K562 (cell line): ENCODE results near the gene SLC29A4. TPM values are rescaled to one million over a fixed set of nuclear protein-coding genes. Genes with fewer than 3 reads are reported as not detected.

ENCODE experiments used
- ATAC-seq: fragments of 200-7000 bp; cut with Tn5 transposase; 3 replicates; pipeline ENCODE4 v1.9.1; 2020; ENCODE audit warnings: moderate library complexity
- BruUV-seq: library from RNA; stranded (reverse); fragments of 400-500 nt; replicated peaks from 2 replicates; lab custom pipeline; 2021; lab: Mats Ljungman, UMichigan
- CTCF ChIA-PET: fragments of 300-600 bp; formaldehyde crosslinking; extraction: SDS; loops from one replicate; lab custom pipeline; 2021; ENCODE audit warnings: low intra/inter-chr PET ratio; lab: Yijun Ruan, JAX
- POLR2A ChIA-PET: fragments of 300-600, 350-650 bp; sonication (Branson Sonifier 250); formaldehyde crosslinking; extraction: SDS; loops from one replicate; lab custom pipeline; 2021; ENCODE audit warnings: antibody characterized with exemption, inconsistent platforms; lab: Yijun Ruan, JAX
- DNase-seq, 4 experiments: peaks; one replicate each; pipeline versions ENCODE4 v3.0.0 to v3.0.0-alpha.2; 2011 to 2018; ENCODE audit warnings: low spot score in 3 of 4, mixed read lengths in 3 of 4; ENCODE audit errors: extremely low read depth in 1 of 4
- FAIRE-seq: peaks from 2 replicates; lab custom pipeline; 2011; peaks lifted over from hg19 to GRCh38; lab: Jason Lieb, UNC
- H2AFZ ChIP-seq: 2 replicates; pipeline ENCODE4 v1.6.0; 2011; ENCODE audit warnings: low read depth, low read length, control low read depth, inconsistent platforms
- H3K27ac ChIP-seq: fragments of 200-600 bp; 3 replicates; pipeline ENCODE4 v1.8.0; 2011; ENCODE audit warnings: low read depth, mild to moderate bottlenecking, control low read depth, inconsistent platforms, low read length, moderate library complexity, mixed read lengths; ENCODE audit errors: extremely low read depth
- H3K27me3 ChIP-seq, 2 experiments: fragments of 300-600 bp in 1 of 2; 2 replicates in 1 of 2; 3 replicates in 1 of 2; pipeline versions ENCODE4 v1.6.0 to v1.8.0; 2011; ENCODE audit warnings: inconsistent platforms in 2 of 2, low read length in 2 of 2, mild to moderate bottlenecking in 1 of 2, mixed read lengths in 1 of 2, moderate library complexity in 1 of 2; ENCODE audit not compliant: control insufficient read depth in 2 of 2, insufficient read depth in 2 of 2
- H3K36me3 ChIP-seq: fragments of 300-600 bp; 3 replicates; pipeline ENCODE4 v1.8.0; 2011; ENCODE audit warnings: mild to moderate bottlenecking, low read length, inconsistent platforms; ENCODE audit not compliant: control insufficient read depth, insufficient read depth
- H3K4me1 ChIP-seq, 2 experiments: fragments of 200-600 bp in 1 of 2; replicated peaks in 1 of 2; 2 replicates in 1 of 2; 3 replicates in 1 of 2; pipeline versions ENCODE4 v1.5.1 to v1.8.0; 2011; ENCODE audit warnings: inconsistent platforms in 2 of 2, low read length in 2 of 2, mild to moderate bottlenecking in 1 of 2, mixed read lengths in 1 of 2, moderate library complexity in 1 of 2; ENCODE audit not compliant: control insufficient read depth in 2 of 2, insufficient read depth in 2 of 2
- H3K4me2 ChIP-seq: 2 replicates; pipeline ENCODE4 v1.6.1; 2011; ENCODE audit warnings: low read length, control low read depth, inconsistent platforms, mixed read lengths; ENCODE audit not compliant: insufficient read depth
- H3K4me3 ChIP-seq: fragments of 200-600 bp; sonication (generic), shearing (Covaris generic); 2 replicates; pipeline ENCODE4 v1.5.1; 2016; ENCODE audit warnings: control low read depth, inconsistent platforms
- H3K79me2 ChIP-seq: fragments of 200-600 bp; 3 replicates; pipeline ENCODE4 v1.8.0; 2011; ENCODE audit warnings: low read length, inconsistent platforms; ENCODE audit not compliant: control insufficient read depth, insufficient read depth
- H3K9ac ChIP-seq, 2 experiments: 2 replicates each; pipeline versions ENCODE4 v1.6.0 to v1.6.1; 2011; ENCODE audit warnings: low read depth in 2 of 2, low read length in 2 of 2, control low read depth in 1 of 2, inconsistent platforms in 1 of 2, mild to moderate bottlenecking in 1 of 2, mixed read lengths in 1 of 2; ENCODE audit not compliant: insufficient read depth in 1 of 2
- H3K9me1 ChIP-seq: one replicate; pipeline ENCODE4 v1.6.0; 2011; ENCODE audit warnings: inconsistent platforms, mild to moderate bottlenecking, low read length, moderate library complexity; ENCODE audit not compliant: control insufficient read depth, insufficient read depth
- H3K9me3 ChIP-seq: replicated peaks from 2 replicates; pipeline ENCODE4 v1.5.1; 2011; ENCODE audit warnings: low read depth, low read length, inconsistent platforms; ENCODE audit not compliant: control insufficient read depth, insufficient read depth
- H4K20me1 ChIP-seq: replicated peaks from 2 replicates; pipeline ENCODE4 v1.6.1; 2011; ENCODE audit warnings: low read length, inconsistent platforms, mixed read lengths; ENCODE audit not compliant: control insufficient read depth, insufficient read depth
- CBFA2T2 ChIP-seq: fragments of 450-650 bp; conservative IDR thresholded peaks from 2 replicates; pipeline ENCODE4 v1.6.1; 2017; ENCODE audit warnings: mild to moderate bottlenecking
- L3MBTL2 ChIP-seq: fragments of 450-650 bp; IDR thresholded peaks from 2 replicates; pipeline ENCODE4 v1.6.1; 2016; ENCODE audit warnings: mild to moderate bottlenecking, moderate library complexity
- NFIC ChIP-seq: fragments of 450-650 bp; IDR thresholded peaks from 2 replicates; pipeline ENCODE4 v1.6.1; 2017; ENCODE audit warnings: mild to moderate bottlenecking, inconsistent platforms
- TCF3 ChIP-seq: sonication (generic); formaldehyde crosslinking; IDR thresholded peaks from 2 replicates; pipeline ENCODE4 v1.4.0; 2020; ENCODE audit warnings: mild to moderate bottlenecking, missing genetic modification reagents
- ZNF354B ChIP-seq: fragments of 250-450 bp; sonication (Bioruptor Pico); IDR thresholded peaks from 2 replicates; pipeline ENCODE4 v1.4.0; 2020
- ZNF586 ChIP-seq: fragments of 450-650 bp; formaldehyde crosslinking; conservative IDR thresholded peaks from 2 replicates; pipeline ENCODE4 v1.4.0; 2020; ENCODE audit warnings: mild to moderate bottlenecking, moderate library complexity
- ZNF780A ChIP-seq: fragments of 250-450 bp; sonication (Bioruptor Pico); IDR thresholded peaks from 2 replicates; pipeline ENCODE4 v1.5.0; 2021; ENCODE audit warnings: mild to moderate bottlenecking
- WGBS: fragments of 100-300 bp; shearing (Covaris generic); methylation state at CpG from one replicate; pipeline ENCODE4 v1.1.6; 2016; ENCODE audit warnings: low coverage, mixed read lengths; ENCODE audit not compliant: insufficient coverage; ENCODE audit errors: missing lambda C conversion rate; 5-methylcytosine and 5-hydroxymethylcytosine counted together
- in situ Hi-C: fragments of 300-500 bp; cut with MboI; formaldehyde crosslinking; loops from 4 replicates; pipeline ENCODE4 v1.15.0; 2018; ENCODE audit warnings: inconsistent platforms, mixed read lengths
- intact Hi-C: fragments of 100-400 bp; cut with micrococcal nuclease; formaldehyde crosslinking; loops from 2 replicates; pipeline ENCODE4 v1.14.2; 2022
- polyA plus RNA-seq, 8 experiments: library from polyadenylated mRNA; depleted of rRNA in 4 of 8; stranded (reverse) in 5 of 8; unstranded in 3 of 8; fragments of >200 nt; fragmentation: Nextera tagmentation in 2 of 8; fragmentation: Illumina TruSeq in 1 of 8; extraction: Ambion mirVana in 2 of 8; extraction: Trizol in 1 of 8; gene quantifications; 2 replicates each; pipeline versions ENCODE4 v1.2.1 to v1.2.3, GENCODE V29; 2011 to 2014; ENCODE audit warnings: inconsistent platforms in 1 of 8, missing spikeins in 1 of 8
- total RNA-seq, 7 experiments: library from RNA; depleted of rRNA in 6 of 7; stranded (reverse); fragments of >200 nt in 6 of 7; fragmentation: Illumina TruSeq in 2 of 7; extraction: Trizol in 2 of 7; gene quantifications; 2 replicates each; pipeline versions ENCODE4 v1.2.1 to v1.2.3, GENCODE V29; 2011 to 2021; ENCODE audit warnings: low replicate concordance in 1 of 7

Gene SLC29A4
- total and polyA plus RNA-seq, 9 of the 15 experiments (the other 6 are each of a cell fraction or from before 2014, with no cell fraction given): 0.01 to 1.2 (median 0.37) TPM

DNA sequence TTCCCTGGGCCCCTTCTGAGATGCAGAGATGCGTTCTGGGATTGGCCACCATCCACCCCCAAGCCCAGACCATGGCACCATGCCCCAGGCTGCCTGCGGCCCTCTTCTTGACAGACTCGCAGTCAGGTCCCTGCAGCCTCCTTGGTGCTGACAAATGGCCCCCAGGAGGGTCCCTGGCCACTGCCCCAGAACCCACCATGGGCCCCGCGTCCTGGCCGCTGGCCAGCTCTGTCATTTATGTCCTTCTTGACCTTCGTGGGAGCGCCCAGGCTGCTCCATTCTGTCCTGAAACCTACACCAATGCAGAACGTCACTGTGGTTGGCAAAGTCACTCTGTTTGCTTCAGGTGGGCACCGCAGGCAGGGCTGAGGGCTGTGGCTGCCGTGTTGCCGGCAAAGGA is 39.5 kb upstream of the SLC29A4 start:
- no peak overlapping the region for H3K4me3 ChIP-seq
- FAIRE-seq (no peak), ATAC-seq (no peak), DNase-seq (peak in 1 of 4 experiments; percentile 12)
- H2AFZ ChIP-seq: no peak overlapping the region
- ChIA-PET CTCF (no interaction called here), POLR2A (no interaction called here)
- no peaks in the 10 kb centered on the region; the same call in 1 of the 2 replicates for H4K20me1 ChIP-seq
- no peak overlapping the region for H3K27ac ChIP-seq
- peaks cover 3 to 22% of the 10 kb centered on the region in 2 experiments; a peak in 4 of 5 replicates for H3K4me1 ChIP-seq
- in situ Hi-C loops (no loop called here), intact Hi-C loops (loop anchor here (10.0 kb wide), 1 partner anchor 212 kb away; no protein-coding TSS in a partner anchor)
- peaks cover 3 to 11% of the 10 kb centered on the region in 2 experiments; a peak in 2 of 5 replicates for H3K27me3 ChIP-seq
- no peak for TF ChIP-seq ZNF354B (CRISPR knock-in tag)
- TF ChIP-seq NFIC: peak; percentile 62
- 5% methylated on average over 12 of the region's 12 CpGs for WGBS
- no peak overlapping the region for H3K4me2 ChIP-seq
- H3K36me3 ChIP-seq: no peaks in the 10 kb centered on the region
- no peaks in the 10 kb centered on the region for H3K9me3 ChIP-seq
- no peaks in the 10 kb centered on the region for H3K79me2 ChIP-seq
- no TSS peak for BruUV-seq
- no peak overlapping the region for H3K9ac ChIP-seq
- H3K9me1 ChIP-seq: no peaks in the 10 kb centered on the region

DNA sequence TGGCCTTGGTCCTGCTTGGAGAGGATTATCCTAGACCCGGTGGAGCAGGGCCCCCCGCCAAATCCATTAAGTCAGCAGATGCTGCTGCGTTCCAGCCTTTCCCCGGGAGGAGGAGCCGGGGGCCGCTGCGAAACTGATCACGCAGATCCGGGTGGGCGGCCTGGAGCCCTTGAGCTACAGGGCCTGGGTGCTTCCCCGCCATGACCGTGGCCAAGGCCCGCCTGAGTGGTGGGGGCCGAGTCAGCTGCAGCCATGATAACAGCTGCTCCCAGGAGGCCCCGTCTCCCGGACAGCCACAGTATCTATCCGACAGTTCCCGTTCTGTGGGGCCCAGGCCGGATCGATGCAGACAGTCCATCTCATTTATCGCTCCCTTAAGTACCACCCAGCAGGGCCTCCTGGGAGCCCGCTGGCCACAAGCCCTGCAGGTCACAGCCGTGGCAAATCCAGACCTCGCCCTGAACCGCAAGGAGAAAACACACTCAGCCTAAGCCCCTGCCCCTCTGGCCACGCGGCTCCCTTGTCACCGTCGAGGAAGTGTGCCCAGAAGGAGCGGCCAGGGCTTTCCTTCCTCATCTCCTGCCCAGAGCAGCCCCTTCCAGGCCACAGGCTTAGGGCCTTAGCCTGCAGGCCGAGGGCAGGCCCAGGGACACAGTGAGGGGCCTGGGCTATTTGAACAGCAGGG is 34.4 kb upstream of the SLC29A4 start:
- BruUV-seq: no TSS peak
- Histone ChIP-seq H3K27me3 (peaks cover 5 to 23% of the 10 kb centered on the region in 2 experiments; a peak in 4 of 5 replicates), H3K9me1 (no peaks in the 10 kb centered on the region), H3K9me3 (no peaks in the 10 kb centered on the region), H3K9ac (peak overlapping the region in 1 of 2 experiments; percentile 52; a peak in 2 of 4 replicates), H4K20me1 (no peaks in the 10 kb centered on the region), H2AFZ (peak overlapping the region; percentile 66), H3K79me2 (no peaks in the 10 kb centered on the region), H3K4me2 (no peak overlapping the region), H3K36me3 (no peaks in the 10 kb centered on the region), H3K27ac (no peak overlapping the region), H3K4me1 (peaks cover 0 to 9% of the 10 kb centered on the region in 2 experiments; a peak in 3 of 5 replicates), H3K4me3 (no peak overlapping the region)
- ChIA-PET POLR2A (no interaction called here), CTCF (no interaction called here)
- intact Hi-C loops: loop anchor here (10.0 kb wide), 1 partner anchor 206 kb away; no protein-coding TSS in a partner anchor
- WGBS: 18% methylated on average over 31 of the region's 31 CpGs
- FAIRE-seq (no peak), ATAC-seq (peak; percentile 82), DNase-seq (peak; percentile 22 to 54 (median 35))
- in situ Hi-C loops: no loop called here
- TF ChIP-seq CBFA2T2 (peak; percentile 25; the same call in 1 of the 2 replicates), TCF3 (CRISPR knock-in tag) (peak; percentile 54; the same call in 1 of the 2 replicates), ZNF586 (CRISPR knock-in tag) (no peak), ZNF780A (no peak), L3MBTL2 (peak; percentile 55)
